Measurements from ENCODE around the gene PDE11A.

- TF ChIP-seq CTCF (conservative IDR thresholded peaks at IDR 0.05) (no peak), ZFX (IDR thresholded peaks at IDR 0.05) (no peak)
Measured at GRCh38 chr2:177646791-177647190, 425.8 kb downstream of the PDE11A start.

Measured in C4-2B (cell line).